Glutamatergic neuron (in vitro differentiated cells): Measurements from ENCODE around the gene EPHB6. TPM values are rescaled to one million over a fixed set of nuclear protein-coding genes. Genes with fewer than 3 reads are reported as not detected.

Experiments used
- DNase-seq: peaks from one replicate; pipeline ENCODE4 v3.0.0; 2022
- H3K27ac Mint-ChIP-seq: one replicate; pipeline ENCODE4 v1.8.0; 2020; ENCODE audit warnings: mild to moderate bottlenecking, mixed read lengths, inconsistent platforms; ENCODE audit not compliant: unreplicated experiment
- H3K27me3 Mint-ChIP-seq: one replicate; pipeline ENCODE4 v1.8.0; 2020; ENCODE audit warnings: mild to moderate bottlenecking, moderate library complexity, mixed read lengths, inconsistent platforms; ENCODE audit not compliant: unreplicated experiment
- H3K36me3 Mint-ChIP-seq: one replicate; pipeline ENCODE4 v1.8.0; 2020; ENCODE audit warnings: mild to moderate bottlenecking, mixed read lengths, inconsistent platforms; ENCODE audit not compliant: unreplicated experiment
- H3K4me1 Mint-ChIP-seq: one replicate; pipeline ENCODE4 v1.8.0; 2020; ENCODE audit warnings: mild to moderate bottlenecking, low read depth, mixed read lengths, inconsistent platforms; ENCODE audit not compliant: unreplicated experiment
- H3K4me3 Mint-ChIP-seq: one replicate; pipeline ENCODE4 v1.8.0; 2020; ENCODE audit warnings: mild to moderate bottlenecking, mixed read lengths, inconsistent platforms; ENCODE audit not compliant: unreplicated experiment
- H3K9me3 Mint-ChIP-seq: one replicate; pipeline ENCODE4 v1.8.0; 2020; ENCODE audit warnings: mild to moderate bottlenecking, moderate library complexity, mixed read lengths, inconsistent platforms; ENCODE audit not compliant: unreplicated experiment
- CTCF ChIP-seq: fragments of 200-600 bp; sonication (generic); IDR thresholded peaks from one replicate; pipeline ENCODE4 v1.5.0; 2021; ENCODE audit not compliant: partially characterized antibody, unreplicated experiment
- total RNA-seq: library from RNA; stranded (reverse); fragmentation: NEBNext Ultra II Directional; extraction: Animal tissue kit (Norgen Biotek cat#: 25700); gene quantifications from one replicate; pipeline ENCODE4 v1.2.1, GENCODE V29; 2021; ENCODE audit not compliant: unreplicated experiment

EPHB6 gene
- total RNA-seq, 1 donor from 2014 or later = 21.4 TPM

GRCh38 chr7:142807855-142808460 is 46.9 kb upstream of the EPHB6 start:
- H3K36me3 Mint-ChIP-seq = no peaks in the 10 kb centered on the region
- DNase-seq = no peak
- H3K27me3 Mint-ChIP-seq = peaks cover 4% of the 10 kb centered on the region
- peaks cover 2% of the 10 kb centered on the region for H3K9me3 Mint-ChIP-seq
- H3K4me3 Mint-ChIP-seq = no peak overlapping the region
- no peak overlapping the region for H3K27ac Mint-ChIP-seq
- no peak for TF ChIP-seq CTCF
- H3K4me1 Mint-ChIP-seq = peaks cover 17% of the 10 kb centered on the region

- H3K27ac Mint-ChIP-seq = no peak overlapping the region
Measured at GRCh38 chr7:142808461-142808801, 46.4 kb upstream of the EPHB6 start.

DNA sequence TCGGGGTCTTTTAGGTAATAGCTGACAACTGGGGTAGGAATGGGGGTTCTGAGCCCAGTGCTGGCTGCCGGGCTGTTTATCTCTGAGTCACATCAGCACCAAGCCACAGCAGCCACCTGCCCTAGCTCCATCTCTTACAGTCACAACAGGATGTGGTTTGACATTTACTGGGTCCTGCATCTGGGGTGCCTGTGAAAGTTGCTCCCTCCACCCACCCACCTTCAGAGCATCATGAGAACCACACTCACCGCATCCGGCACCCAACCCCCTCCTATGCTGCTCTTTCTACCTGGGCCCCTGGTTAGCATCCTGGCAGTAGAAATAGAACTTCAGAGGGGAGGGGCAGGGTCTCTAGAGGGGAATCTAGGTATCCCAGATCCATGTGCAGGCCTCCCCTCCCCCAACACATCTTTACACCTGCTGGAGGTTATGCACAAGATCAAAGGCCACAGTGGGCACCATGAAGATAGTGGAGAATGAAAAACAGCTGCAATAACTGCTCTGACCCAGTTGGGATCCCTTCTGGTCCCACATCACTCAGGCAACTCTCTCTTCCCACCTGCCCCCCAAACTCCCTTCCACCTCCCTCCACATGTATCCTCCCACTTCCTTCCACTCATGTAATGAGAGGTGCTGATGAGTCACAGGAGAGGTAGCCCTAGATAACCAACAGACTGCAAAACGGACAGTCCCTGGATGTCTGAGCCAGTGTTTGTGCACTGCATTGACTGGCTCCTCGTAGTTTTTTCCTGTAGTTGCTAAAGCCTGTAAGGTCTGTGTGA is 45.9 kb upstream of the EPHB6 start:
- Mint-ChIP-seq H3K36me3 (no peaks in the 10 kb centered on the region), H3K4me3 (no peak overlapping the region), H3K4me1 (peaks cover 18% of the 10 kb centered on the region), H3K9me3 (peaks cover 2% of the 10 kb centered on the region), H3K27ac (no peak overlapping the region), H3K27me3 (peaks cover 4% of the 10 kb centered on the region)
- no peak for TF ChIP-seq CTCF
- DNase-seq = no peak

More at GRCh38 chr7:142808461-142808801, 46.4 kb upstream of the EPHB6 start:
- no peak for DNase-seq
- no peak for TF ChIP-seq CTCF
- no peaks in the 10 kb centered on the region for H3K36me3 Mint-ChIP-seq
- peaks cover 18% of the 10 kb centered on the region for H3K4me1 Mint-ChIP-seq
- H3K4me3 Mint-ChIP-seq = no peak overlapping the region
- H3K27me3 Mint-ChIP-seq = peaks cover 4% of the 10 kb centered on the region
- H3K9me3 Mint-ChIP-seq = peaks cover 2% of the 10 kb centered on the region

GRCh38 chr7:142809671-142810070 is 45.2 kb upstream of the EPHB6 start:
- Mint-ChIP-seq H3K4me1 (peaks cover 18% of the 10 kb centered on the region), H3K36me3 (no peaks in the 10 kb centered on the region), H3K9me3 (peaks cover 2% of the 10 kb centered on the region), H3K27me3 (peaks cover 4% of the 10 kb centered on the region), H3K27ac (no peak overlapping the region), H3K4me3 (no peak overlapping the region)
- DNase-seq = no peak
- no peak for TF ChIP-seq CTCF

DNA sequence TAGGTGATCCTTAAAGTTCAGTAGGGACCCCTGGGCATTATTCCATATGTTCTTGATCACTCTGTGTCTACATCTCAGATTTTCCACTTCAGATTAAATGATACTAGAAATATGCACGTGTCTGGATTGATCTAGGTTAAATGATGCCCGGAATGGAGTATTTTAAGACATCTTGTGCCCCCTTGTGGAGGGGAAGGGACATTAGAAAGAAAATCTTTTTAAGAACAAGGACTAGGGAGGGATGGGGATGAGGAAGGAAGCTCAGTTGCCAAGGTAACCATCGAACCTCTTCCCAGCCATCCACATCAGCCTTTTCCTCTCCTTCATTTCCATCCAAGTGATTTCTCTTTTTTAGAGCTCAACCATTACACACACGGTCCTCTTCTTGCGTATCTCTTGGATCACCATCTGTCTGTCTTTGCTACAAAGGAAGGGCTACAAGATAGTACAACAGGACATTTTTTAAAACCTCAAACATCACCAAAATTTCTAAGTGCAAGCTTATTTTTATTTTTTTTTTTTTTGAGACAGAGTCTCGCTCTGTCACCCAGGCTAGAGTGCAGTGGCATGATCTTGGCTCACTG is 43.6 kb upstream of the EPHB6 start:
- H3K27me3 Mint-ChIP-seq = peaks cover 2% of the 10 kb centered on the region
- no peaks in the 10 kb centered on the region for H3K36me3 Mint-ChIP-seq
- peaks cover 2% of the 10 kb centered on the region for H3K9me3 Mint-ChIP-seq
- H3K4me3 Mint-ChIP-seq = no peak overlapping the region
- peak; percentile 79 for TF ChIP-seq CTCF
- H3K4me1 Mint-ChIP-seq = peaks cover 23% of the 10 kb centered on the region
- H3K27ac Mint-ChIP-seq = no peak overlapping the region
- DNase-seq = no peak
